ENCODE data around the gene DELE1. TPM values are rescaled to one million over a fixed set of nuclear protein-coding genes. Genes with fewer than 3 reads are reported as not detected.
"Not testable (repeated sequence)": the region's sequence is repeated elsewhere in the genome, so short reads cannot be mapped to it uniquely, and the experiment has no call there.

Gene DELE1
- total and polyA plus RNA-seq, 5 experiments from 2014 or later = 28.2 to 97.1 (median 33.5) TPM

- Mint-ChIP-seq H3K27ac (no peak overlapping the region), H3K27me3 (peaks cover 22 to 42% (median 23%) of the 10 kb centered on the region in 5 donors), H3K4me3 (no peak overlapping the region), H3K36me3 (no peaks in the 10 kb centered on the region), H3K4me1 (peaks cover 9 to 15% (median 11%) of the 10 kb centered on the region in 4 donors), H3K9me3 (no peaks in the 10 kb centered on the region)
- no peak for ATAC-seq
- no peak for DNase-seq
- POLR2A ChIA-PET = interaction anchor here (0.6 kb wide), 1 partner anchor 49 kb away, joined by 3 read pairs; no protein-coding TSS in a partner anchor
Observed at GRCh38 chr5:141916522-141916921, 7.1 kb upstream of the DELE1 start.

DNA sequence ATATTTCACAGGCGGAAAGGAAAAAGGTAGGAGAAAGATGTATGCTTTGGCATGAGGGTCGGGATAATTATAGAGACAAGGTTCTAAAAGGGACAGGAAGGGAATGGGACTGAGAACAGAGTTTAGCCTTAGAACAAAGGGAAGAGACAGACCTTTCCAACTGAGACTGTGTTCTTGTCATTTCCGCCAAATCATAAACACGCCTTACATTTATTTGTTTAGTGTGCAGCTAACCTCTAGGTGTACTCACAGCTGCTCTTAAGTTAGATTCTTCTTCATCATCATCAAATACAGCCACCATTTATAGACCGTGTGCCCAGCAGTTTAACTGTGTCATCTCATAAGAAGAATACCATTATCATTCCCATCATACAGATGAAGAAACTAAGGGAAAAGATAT lies 5.9 kb upstream of the DELE1 start:
- no peak overlapping the region for H3K4me3 Mint-ChIP-seq
- POLR2A ChIA-PET = no interaction called here
- no peak for DNase-seq
- no peaks in the 10 kb centered on the region for H3K36me3 Mint-ChIP-seq
- no peak for ATAC-seq
- no peak overlapping the region for H3K27ac Mint-ChIP-seq
- H3K27me3 Mint-ChIP-seq = peaks cover 20 to 37% (median 23%) of the 10 kb centered on the region in 5 donors
- peaks cover 9 to 18% (median 13%) of the 10 kb centered on the region in 4 donors for H3K4me1 Mint-ChIP-seq
- no peaks in the 10 kb centered on the region for H3K9me3 Mint-ChIP-seq

DNA sequence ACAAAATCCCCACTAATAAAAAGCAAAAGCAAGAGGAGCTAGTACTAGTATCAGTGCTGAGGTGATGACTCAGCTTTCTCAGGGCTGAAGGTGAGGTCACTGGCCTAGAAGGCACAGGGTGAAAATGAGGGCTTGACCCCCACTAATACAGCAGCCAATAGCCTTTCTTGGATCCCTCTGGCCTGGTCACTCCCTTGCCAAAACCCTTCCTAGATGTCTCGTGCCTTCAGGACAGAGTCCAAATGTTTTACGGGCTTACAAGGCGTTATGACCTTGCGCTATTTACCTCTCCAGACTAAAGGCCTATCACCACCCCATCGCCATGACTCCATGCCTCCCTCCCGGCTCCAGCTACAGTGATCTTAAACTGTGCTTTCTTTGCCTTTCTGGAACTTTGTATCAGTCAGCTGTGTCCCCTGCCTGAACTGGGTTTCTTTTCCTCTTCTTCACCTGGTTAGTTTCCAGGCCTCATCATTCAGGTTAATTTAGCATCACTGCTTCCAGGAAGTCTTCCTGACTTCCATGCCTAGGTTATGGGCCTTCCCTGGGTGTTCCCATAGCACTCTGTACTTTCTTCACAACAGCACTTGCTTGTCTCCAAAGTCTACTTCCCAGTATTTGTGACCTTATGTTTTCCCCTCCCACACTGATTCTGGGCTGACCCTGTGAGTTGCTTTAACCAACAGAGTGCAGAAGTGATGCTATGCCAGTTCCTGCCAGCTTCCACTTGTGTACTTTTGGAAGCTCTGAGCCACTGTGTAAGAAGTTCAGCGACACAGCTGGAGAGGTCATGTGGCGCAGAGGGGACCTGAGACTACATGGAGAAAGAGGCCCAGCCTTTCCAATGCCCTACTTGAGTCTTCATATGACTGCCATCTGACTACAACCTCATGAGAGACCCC lies 4.2 kb upstream of the DELE1 start:
- DNase-seq (no peak), ATAC-seq (no peak)
- Mint-ChIP-seq H3K4me1 (peaks cover 7 to 22% (median 16%) of the 10 kb centered on the region in 4 donors), H3K27me3 (peaks cover 9 to 27% (median 12%) of the 10 kb centered on the region in 5 donors), H3K27ac (peak overlapping the region in 2 of 10 donors; percentile 13 to 38), H3K9me3 (no peaks in the 10 kb centered on the region), H3K36me3 (peaks cover 0 to 5% (median 0%) of the 10 kb centered on the region in 3 donors), H3K4me3 (no peak overlapping the region)
- POLR2A ChIA-PET = no interaction called here

DNA sequence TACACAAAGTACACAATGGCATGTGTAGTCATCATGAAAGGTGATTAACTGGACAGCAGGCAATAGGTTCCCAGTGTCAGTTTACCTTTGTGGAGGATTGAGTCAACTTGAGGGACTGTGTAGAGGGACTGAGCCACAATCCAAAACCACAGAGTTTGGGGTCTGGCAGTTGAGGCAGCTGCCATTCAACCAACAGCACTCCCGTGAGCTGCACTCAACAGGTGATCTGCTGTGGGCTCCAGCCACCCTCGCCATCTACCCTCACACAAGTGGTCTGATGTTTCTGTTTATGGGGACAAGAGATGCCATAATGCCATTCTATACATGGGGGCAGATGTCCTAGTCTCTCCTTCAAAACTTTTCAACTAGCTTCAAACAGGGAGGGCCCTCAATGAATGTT lies 2.9 kb upstream of the DELE1 start:
- DNase-seq (no peak), ATAC-seq (no peak)
- H3K27ac Mint-ChIP-seq = peak overlapping the region in 2 of 10 donors; percentile 25 to 31
- peak overlapping the region in 2 of 10 donors; percentile 27 to 76 for H3K4me3 Mint-ChIP-seq
- no peaks in the 10 kb centered on the region for H3K9me3 Mint-ChIP-seq
- POLR2A ChIA-PET = no interaction called here
- peaks cover 4 to 16% (median 8%) of the 10 kb centered on the region in 5 donors for H3K27me3 Mint-ChIP-seq
- peaks cover 0 to 11% (median 4%) of the 10 kb centered on the region in 3 donors for H3K36me3 Mint-ChIP-seq
- peaks cover 10 to 28% (median 20%) of the 10 kb centered on the region in 4 donors for H3K4me1 Mint-ChIP-seq

GRCh38 chr5:141922827-141923447 lies 734 bp upstream of the DELE1 start:
- not testable (repeated sequence) for H3K9me3 Mint-ChIP-seq
- peaks cover 19 to 37% (median 28%) of the 10 kb centered on the region in 4 donors for H3K4me1 Mint-ChIP-seq

GRCh38 chr5:141926434-141926833 lies 2.8 kb downstream of the DELE1 start:
- Mint-ChIP-seq H3K4me3 (peak overlapping the region in 4 of 10 donors; percentile 4 to 44 (median 34)), H3K27ac (peak overlapping the region in 2 of 10 donors; percentile 34 to 52), H3K36me3 (peaks cover 10 to 62% (median 25%) of the 10 kb centered on the region in 3 donors), H3K9me3 (no peaks in the 10 kb centered on the region), H3K4me1 (peaks cover 21 to 42% (median 34%) of the 10 kb centered on the region in 4 donors), H3K27me3 (no peaks in the 10 kb centered on the region)
- ATAC-seq = no peak
- POLR2A ChIA-PET = no interaction called here
- DNase-seq = no peak

More at GRCh38 chr5:141922827-141923447, 734 bp upstream of the DELE1 start:
- peak in 1 of 10 donors; percentile 2 for DNase-seq
- H3K27me3 Mint-ChIP-seq, ATAC-seq: not testable (repeated sequence)
- POLR2A ChIA-PET = interaction anchor here (0.7 to 2.5 kb wide), 17 partner anchors 8 to 305 kb away, joined by 3 to 30 read pairs (median 5); partner anchors contain the start of genes ARAP3, DIAPH1, FCHSD1 and HDAC3
- H3K36me3 Mint-ChIP-seq = peaks cover 0 to 29% (median 8%) of the 10 kb centered on the region in 3 donors
- peak overlapping the region; percentile 88 to 96 (median 94) for H3K4me3 Mint-ChIP-seq
- peak overlapping the region; percentile 93 to 98 (median 98) for H3K27ac Mint-ChIP-seq

- POLR2A ChIA-PET = no interaction called here
- Mint-ChIP-seq H3K4me3 (no peak overlapping the region), H3K4me1 (peaks cover 21 to 43% (median 29%) of the 10 kb centered on the region in 4 donors), H3K27me3 (no peaks in the 10 kb centered on the region), H3K27ac (peak overlapping the region in 2 of 10 donors; percentile 2 to 14), H3K36me3 (peaks cover 12 to 78% (median 31%) of the 10 kb centered on the region in 3 donors), H3K9me3 (no peaks in the 10 kb centered on the region)
- ATAC-seq (no peak), DNase-seq (no peak)
Observed at GRCh38 chr5:141928051-141928450, 4.4 kb downstream of the DELE1 start.

DNA sequence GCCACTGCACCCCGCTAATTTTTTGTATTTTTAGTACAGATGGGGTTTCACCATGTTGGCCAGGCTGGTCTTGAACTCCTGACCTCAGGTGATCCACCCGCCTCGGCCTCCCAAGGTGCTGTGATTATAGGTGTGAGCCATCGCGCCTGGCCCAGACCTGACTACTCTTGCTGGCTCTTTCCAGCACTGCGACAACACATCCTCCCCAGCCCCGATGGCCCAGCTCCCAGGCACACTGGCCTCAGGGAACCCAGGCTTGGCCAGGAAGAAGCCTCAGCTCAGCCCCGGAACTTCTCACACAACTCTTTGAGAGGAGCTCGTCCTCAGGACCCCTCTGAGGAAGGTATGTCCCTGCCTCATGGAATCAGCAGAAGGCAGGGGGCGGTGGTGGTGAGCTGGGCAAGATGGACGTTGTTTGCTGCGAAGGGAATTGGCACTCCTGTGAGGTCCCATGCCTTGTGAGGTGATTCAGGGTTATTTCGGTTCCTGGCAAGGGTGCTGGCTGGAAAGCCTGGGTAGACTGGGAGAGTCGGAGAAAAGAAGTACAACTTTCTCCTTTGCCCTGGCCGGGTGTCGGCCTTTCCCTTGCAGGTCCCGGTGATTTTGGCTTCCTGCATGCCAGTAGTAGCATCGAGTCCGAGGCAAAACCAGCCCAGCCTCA lies 5.9 kb downstream of the DELE1 start:
- H3K27ac Mint-ChIP-seq = peak overlapping the region in 1 of 10 donors; percentile 16

DNA sequence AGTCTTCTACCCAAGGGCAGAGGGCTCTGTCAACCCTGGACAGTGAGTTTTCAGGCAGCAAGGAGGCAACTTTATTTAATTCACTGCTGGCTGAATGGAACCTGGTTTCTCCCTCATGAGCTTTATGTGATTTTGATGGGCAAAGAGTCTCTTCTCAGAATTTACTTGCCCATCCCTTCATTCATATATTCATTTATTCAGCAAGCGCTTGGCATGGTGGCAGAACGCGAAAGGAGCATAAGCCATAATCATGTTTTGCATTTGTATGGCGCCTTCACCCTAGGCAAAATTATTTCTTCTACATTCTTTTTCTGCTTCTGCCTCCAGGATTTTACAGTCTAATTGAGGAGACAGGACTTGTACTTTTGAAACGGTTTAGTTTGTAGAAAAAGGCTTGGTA lies 8.0 kb downstream of the DELE1 start:
- Mint-ChIP-seq H3K36me3 (peaks cover 12 to 95% (median 27%) of the 10 kb centered on the region in 3 donors), H3K27ac (peak overlapping the region in 3 of 10 donors; percentile 14 to 72 (median 65)), H3K4me3 (no peak overlapping the region), H3K27me3 (no peaks in the 10 kb centered on the region), H3K4me1 (peaks cover 0 to 20% (median 14%) of the 10 kb centered on the region in 4 donors), H3K9me3 (no peaks in the 10 kb centered on the region)
- no peak for DNase-seq
- ATAC-seq = no peak
- POLR2A ChIA-PET = interaction anchor here (1.1 kb wide), 1 partner anchor 8 kb away, joined by 3 read pairs; the partner anchor contains the start of gene DELE1

More for the DNA sequence above, 5.9 kb downstream of the DELE1 start:
- Mint-ChIP-seq H3K9me3 (no peaks in the 10 kb centered on the region), H3K4me1 (peaks cover 10 to 30% (median 21%) of the 10 kb centered on the region in 4 donors), H3K36me3 (peaks cover 12 to 86% (median 31%) of the 10 kb centered on the region in 3 donors), H3K4me3 (no peak overlapping the region), H3K27me3 (no peaks in the 10 kb centered on the region)
- DNase-seq (no peak), ATAC-seq (no peak)
- POLR2A ChIA-PET = interaction anchor here (0.8 to 1.2 kb wide), 3 partner anchors 11 to 31 kb away, joined by 3 read pairs; no protein-coding TSS in a partner anchor

- H3K36me3 Mint-ChIP-seq = peaks cover 12 to 90% (median 21%) of the 10 kb centered on the region in 3 donors
- POLR2A ChIA-PET = interaction anchor here (1.4 kb wide), 1 partner anchor 25 kb away, joined by 3 read pairs; the partner anchor contains the start of gene PCDH12
- H3K4me3 Mint-ChIP-seq = no peak overlapping the region
- ATAC-seq = no peak
- H3K27me3 Mint-ChIP-seq = no peaks in the 10 kb centered on the region
- H3K9me3 Mint-ChIP-seq = no peaks in the 10 kb centered on the region
- peaks cover 0 to 15% (median 5%) of the 10 kb centered on the region in 4 donors for H3K4me1 Mint-ChIP-seq
- no peak for DNase-seq
- no peak overlapping the region for H3K27ac Mint-ChIP-seq
Observed at GRCh38 chr5:141933151-141933550, 9.5 kb downstream of the DELE1 start.

- no peaks in the 10 kb centered on the region for H3K27me3 Mint-ChIP-seq
- DNase-seq = peak in 1 of 10 donors; percentile 53
- POLR2A ChIA-PET = interaction anchor here (1.4 kb wide), 1 partner anchor 24 kb away, joined by 3 read pairs; the partner anchor contains the start of gene PCDH12
- H3K4me3 Mint-ChIP-seq = no peak overlapping the region
- no peak for ATAC-seq
- peak overlapping the region in 1 of 10 donors; percentile 36 for H3K27ac Mint-ChIP-seq
- H3K36me3 Mint-ChIP-seq = peaks cover 7 to 90% (median 14%) of the 10 kb centered on the region in 3 donors
- peaks cover 0 to 9% (median 3%) of the 10 kb centered on the region in 4 donors for H3K4me1 Mint-ChIP-seq
- H3K9me3 Mint-ChIP-seq = no peaks in the 10 kb centered on the region
Observed at GRCh38 chr5:141934099-141934844, 10.6 kb downstream of the DELE1 start.

Measured in naive thymus-derived CD8-positive, alpha-beta T cell (primary cell).